Measurements from ENCODE around the gene SPTSSA. TPM values are rescaled to one million over a fixed set of nuclear protein-coding genes. Genes with fewer than 3 reads are reported as not detected.

The SPTSSA gene
- total RNA-seq, 1 experiment from 2014 or later: 30.0 TPM

GRCh38 chr14:34457186-34457585 is 4.9 kb downstream of the SPTSSA start:
- H3K4me1 Mint-ChIP-seq (ENCODE audit: low read depth, unreplicated experiment): no peaks in the 10 kb centered on the region
- H3K27me3 Mint-ChIP-seq (ENCODE audit: insufficient read depth, unreplicated experiment): no peaks in the 10 kb centered on the region
- H3K27ac Mint-ChIP-seq (ENCODE audit: unreplicated experiment): no peak overlapping the region
- no TSS peak for BruUV-seq (replicated peaks)
- H3K9me3 ChIP-seq: no peaks in the 10 kb centered on the region
- H3K36me3 ChIP-seq (ENCODE audit: control insufficient read depth, insufficient read depth, low read length): no peaks in the 10 kb centered on the region; the same call in 1 of the 2 replicates
- H3K4me1 ChIP-seq: peaks cover 11% of the 10 kb centered on the region
- H3K36me3 Mint-ChIP-seq (ENCODE audit: insufficient read depth, unreplicated experiment): peaks cover 35% of the 10 kb centered on the region
- intact Hi-C loops (cut with micrococcal nuclease; ENCODE audit: unreplicated experiment): no loop called here
- H3K27me3 ChIP-seq (replicated peaks; ENCODE audit: control insufficient read depth, insufficient read depth, low read length): no peaks in the 10 kb centered on the region
- TF ChIP-seq, protein P1, sequence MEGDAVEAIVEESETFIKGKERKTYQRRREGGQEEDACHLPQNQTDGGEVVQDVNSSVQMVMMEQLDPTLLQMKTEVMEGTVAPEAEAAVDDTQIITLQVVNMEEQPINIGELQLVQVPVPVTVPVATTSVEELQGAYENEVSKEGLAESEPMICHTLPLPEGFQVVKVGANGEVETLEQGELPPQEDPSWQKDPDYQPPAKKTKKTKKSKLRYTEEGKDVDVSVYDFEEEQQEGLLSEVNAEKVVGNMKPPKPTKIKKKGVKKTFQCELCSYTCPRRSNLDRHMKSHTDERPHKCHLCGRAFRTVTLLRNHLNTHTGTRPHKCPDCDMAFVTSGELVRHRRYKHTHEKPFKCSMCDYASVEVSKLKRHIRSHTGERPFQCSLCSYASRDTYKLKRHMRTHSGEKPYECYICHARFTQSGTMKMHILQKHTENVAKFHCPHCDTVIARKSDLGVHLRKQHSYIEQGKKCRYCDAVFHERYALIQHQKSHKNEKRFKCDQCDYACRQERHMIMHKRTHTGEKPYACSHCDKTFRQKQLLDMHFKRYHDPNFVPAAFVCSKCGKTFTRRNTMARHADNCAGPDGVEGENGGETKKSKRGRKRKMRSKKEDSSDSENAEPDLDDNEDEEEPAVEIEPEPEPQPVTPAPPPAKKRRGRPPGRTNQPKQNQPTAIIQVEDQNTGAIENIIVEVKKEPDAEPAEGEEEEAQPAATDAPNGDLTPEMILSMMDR (IDR thresholded peaks at IDR 0.05; ENCODE audit: insufficient read depth in 1 of 2, low read depth in 1 of 2, low read length in 1 of 2, severe bottlenecking in 1 of 2, unreplicated experiment in 1 of 2): no peak
- ChIA-PET POLR2A (interaction anchor here (1.2 kb wide), 1 partner anchor 20 kb away, joined by 7 read pairs; no protein-coding TSS in a partner anchor), CTCF (no interaction called here)
- no peak for DNase-seq
- H3K4me3 ChIP-seq (ENCODE audit: low read depth, low read length): no peak overlapping the region
- no peaks in the 10 kb centered on the region for H3K9me3 Mint-ChIP-seq (ENCODE audit: unreplicated experiment)
- no peak overlapping the region for H3K4me3 Mint-ChIP-seq (ENCODE audit: unreplicated experiment)

GRCh38 chr14:34453226-34453625 is 8.8 kb downstream of the SPTSSA start:
- no TSS peak for BruUV-seq (replicated peaks)

DNA sequence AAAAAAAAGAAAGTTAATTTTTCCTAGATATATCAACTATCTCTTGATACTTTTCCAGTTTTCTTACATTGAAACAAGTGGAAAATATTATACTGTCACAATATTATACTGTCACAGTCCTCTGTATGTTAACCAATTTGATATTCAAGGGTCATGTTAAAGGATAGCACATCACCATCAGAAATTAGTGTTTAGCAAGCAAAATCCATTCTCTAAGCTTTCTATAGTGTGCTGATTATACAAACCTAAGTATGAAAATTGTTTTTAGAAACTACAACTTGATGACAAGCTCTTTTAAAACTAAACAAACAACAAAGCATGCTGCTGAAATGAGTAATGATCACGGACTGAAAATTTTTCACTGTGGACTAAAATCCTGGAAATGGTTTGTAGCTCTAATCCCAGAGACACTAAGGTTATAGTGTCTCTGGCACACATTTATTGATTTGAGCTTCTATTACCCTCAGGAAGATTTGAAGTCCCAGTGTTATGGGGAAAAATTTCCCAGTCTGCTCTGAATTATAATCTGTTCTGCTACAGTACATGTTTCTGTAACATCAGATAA is 9.7 kb downstream of the SPTSSA start:
- Mint-ChIP-seq H3K36me3 (ENCODE audit: insufficient read depth, unreplicated experiment) (peaks cover 62% of the 10 kb centered on the region), H3K27me3 (ENCODE audit: insufficient read depth, unreplicated experiment) (no peaks in the 10 kb centered on the region), H3K4me1 (ENCODE audit: low read depth, unreplicated experiment) (no peaks in the 10 kb centered on the region), H3K4me3 (ENCODE audit: unreplicated experiment) (no peak overlapping the region), H3K27ac (ENCODE audit: unreplicated experiment) (no peak overlapping the region), H3K9me3 (ENCODE audit: unreplicated experiment) (no peaks in the 10 kb centered on the region)
- H3K9me3 ChIP-seq: no peaks in the 10 kb centered on the region
- H3K4me1 ChIP-seq: peaks cover 10% of the 10 kb centered on the region
- DNase-seq: no peak
- H3K36me3 ChIP-seq (ENCODE audit: control insufficient read depth, insufficient read depth, low read length): no peaks in the 10 kb centered on the region; the same call in 1 of the 2 replicates
- H3K4me3 ChIP-seq (ENCODE audit: low read depth, low read length): no peak overlapping the region
- H3K27me3 ChIP-seq (replicated peaks; ENCODE audit: control insufficient read depth, insufficient read depth, low read length): no peaks in the 10 kb centered on the region
- BruUV-seq (replicated peaks): no TSS peak
- CTCF ChIA-PET: no interaction called here
- TF ChIP-seq, protein P1 (IDR thresholded peaks at IDR 0.05; ENCODE audit: insufficient read depth in 1 of 2, low read depth in 1 of 2, low read length in 1 of 2, severe bottlenecking in 1 of 2, unreplicated experiment in 1 of 2): no peak
- intact Hi-C loops (cut with micrococcal nuclease; ENCODE audit: unreplicated experiment): no loop called here
- POLR2A ChIA-PET: interaction anchor here (0.7 kb wide), 1 partner anchor 77 kb away, joined by 3 read pairs; no protein-coding TSS in a partner anchor

More at GRCh38 chr14:34453226-34453625, 8.8 kb downstream of the SPTSSA start:
- no peaks in the 10 kb centered on the region for H3K9me3 Mint-ChIP-seq (ENCODE audit: unreplicated experiment)
- Histone ChIP-seq H3K4me3 (ENCODE audit: low read depth, low read length) (no peak overlapping the region), H3K4me1 (peaks cover 13% of the 10 kb centered on the region), H3K36me3 (ENCODE audit: control insufficient read depth, insufficient read depth, low read length) (no peaks in the 10 kb centered on the region; the same call in 1 of the 2 replicates), H3K27me3 (replicated peaks; ENCODE audit: control insufficient read depth, insufficient read depth, low read length) (no peaks in the 10 kb centered on the region), H3K9me3 (no peaks in the 10 kb centered on the region)
- no peak overlapping the region for H3K27ac Mint-ChIP-seq (ENCODE audit: unreplicated experiment)
- TF ChIP-seq, protein P1 (IDR thresholded peaks at IDR 0.05; ENCODE audit: insufficient read depth in 1 of 2, low read depth in 1 of 2, low read length in 1 of 2, severe bottlenecking in 1 of 2, unreplicated experiment in 1 of 2): no peak
- peaks cover 56% of the 10 kb centered on the region for H3K36me3 Mint-ChIP-seq (ENCODE audit: insufficient read depth, unreplicated experiment)
- ChIA-PET CTCF (no interaction called here), POLR2A (interaction anchor here (0.6 kb wide), 1 partner anchor 81 kb away, joined by 3 read pairs; no protein-coding TSS in a partner anchor)
- H3K4me1 Mint-ChIP-seq (ENCODE audit: low read depth, unreplicated experiment): no peaks in the 10 kb centered on the region
- DNase-seq: no peak
- intact Hi-C loops (cut with micrococcal nuclease; ENCODE audit: unreplicated experiment): no loop called here
- no peak overlapping the region for H3K4me3 Mint-ChIP-seq (ENCODE audit: unreplicated experiment)
- no peaks in the 10 kb centered on the region for H3K27me3 Mint-ChIP-seq (ENCODE audit: insufficient read depth, unreplicated experiment)

All from Caco-2 (cell line).